AG10803 (cell line): ENCODE results near the gene SUN2.
A peak's percentile ranks its signal among the peaks of the same experiment; 100 is the strongest.
"Not testable (repeated sequence)": the region's sequence is repeated elsewhere in the genome, so short reads cannot be mapped to it uniquely, and the experiment has no call there.

Source experiments
- DNase-seq: peaks from one replicate; pipeline ENCODE4 v3.0.0; 2010; ENCODE audit warnings: low read depth
- H3K4me3 ChIP-seq: 2 replicates; pipeline ENCODE4 v1.5.1; 2011; ENCODE audit warnings: mild to moderate bottlenecking, low read length, control low read depth
- TF ChIP-seq, protein P1 (sequence below): conservative IDR thresholded peaks from 2 replicates; pipeline ENCODE4 v1.5.1; 2011; ENCODE audit warnings: mild to moderate bottlenecking, low read length, control low read depth, inconsistent platforms

The SUN2 gene

GRCh38 chr22:38755911-38756532, at the start of gene SUN2:
SUN2 (minus strand) TSS chr22:38755998; CDS start chr22:38752628, 3,370 bp downstream.
- DNase-seq: peak; percentile 83
- TF ChIP-seq, protein P1, sequence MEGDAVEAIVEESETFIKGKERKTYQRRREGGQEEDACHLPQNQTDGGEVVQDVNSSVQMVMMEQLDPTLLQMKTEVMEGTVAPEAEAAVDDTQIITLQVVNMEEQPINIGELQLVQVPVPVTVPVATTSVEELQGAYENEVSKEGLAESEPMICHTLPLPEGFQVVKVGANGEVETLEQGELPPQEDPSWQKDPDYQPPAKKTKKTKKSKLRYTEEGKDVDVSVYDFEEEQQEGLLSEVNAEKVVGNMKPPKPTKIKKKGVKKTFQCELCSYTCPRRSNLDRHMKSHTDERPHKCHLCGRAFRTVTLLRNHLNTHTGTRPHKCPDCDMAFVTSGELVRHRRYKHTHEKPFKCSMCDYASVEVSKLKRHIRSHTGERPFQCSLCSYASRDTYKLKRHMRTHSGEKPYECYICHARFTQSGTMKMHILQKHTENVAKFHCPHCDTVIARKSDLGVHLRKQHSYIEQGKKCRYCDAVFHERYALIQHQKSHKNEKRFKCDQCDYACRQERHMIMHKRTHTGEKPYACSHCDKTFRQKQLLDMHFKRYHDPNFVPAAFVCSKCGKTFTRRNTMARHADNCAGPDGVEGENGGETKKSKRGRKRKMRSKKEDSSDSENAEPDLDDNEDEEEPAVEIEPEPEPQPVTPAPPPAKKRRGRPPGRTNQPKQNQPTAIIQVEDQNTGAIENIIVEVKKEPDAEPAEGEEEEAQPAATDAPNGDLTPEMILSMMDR: no peak
- H3K4me3 ChIP-seq: peak within 1 kb of the TSS; percentile 72

DNA sequence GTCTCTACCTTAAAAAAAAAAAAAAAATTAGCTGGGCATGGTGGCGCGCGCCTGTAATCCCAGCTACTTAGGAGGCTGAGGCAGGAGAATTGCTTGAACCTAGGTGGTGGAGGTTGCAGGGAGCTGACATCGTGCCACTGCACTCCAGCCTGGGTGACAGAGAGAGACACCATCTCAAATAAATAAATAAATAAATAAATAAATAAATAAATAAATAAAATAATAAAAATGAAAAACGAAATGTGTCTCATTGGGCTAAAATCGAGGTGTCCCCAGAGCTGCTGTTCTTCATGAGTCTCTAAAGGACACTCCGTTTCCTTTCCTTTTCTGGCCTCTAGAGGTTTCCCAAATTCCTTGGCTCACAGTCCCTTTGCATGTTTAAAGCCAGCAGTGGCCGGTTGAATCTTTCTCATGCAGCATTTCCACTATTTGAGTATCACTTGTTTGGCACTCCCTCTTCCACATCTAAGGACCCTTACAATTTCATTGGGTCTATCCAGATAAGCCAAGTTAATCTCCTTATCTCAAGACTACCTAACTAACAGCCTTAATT, 49.3 kb upstream of the SUN2 start:
- H3K4me3 ChIP-seq, DNase-seq: not testable (repeated sequence)

DNA sequence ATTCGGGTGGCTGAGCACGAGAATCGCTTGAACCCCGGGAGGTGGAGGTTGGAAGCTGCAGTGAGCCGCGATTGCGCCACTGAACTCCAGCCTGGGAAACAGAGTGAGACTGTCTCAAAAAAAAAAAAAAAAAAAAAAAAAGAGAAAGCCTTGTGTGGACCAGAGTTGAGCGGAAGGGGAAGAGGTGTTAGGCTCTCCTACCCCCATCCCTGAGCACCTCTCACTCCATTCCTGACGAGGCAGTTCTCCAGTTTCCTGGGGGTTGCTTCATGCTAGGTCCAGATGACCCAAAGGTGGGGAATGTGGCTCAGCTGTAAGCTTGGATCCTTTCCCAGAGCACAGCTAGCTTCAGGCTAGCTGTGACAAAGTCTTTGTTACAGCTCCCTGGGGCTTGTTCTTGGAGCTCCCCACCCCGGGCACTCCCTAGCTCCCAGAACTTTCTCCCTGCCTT, 46.9 kb upstream of the SUN2 start:
- peak; percentile 99 for DNase-seq
- no peak overlapping the region for H3K4me3 ChIP-seq
- TF ChIP-seq, protein P1: no peak

DNA sequence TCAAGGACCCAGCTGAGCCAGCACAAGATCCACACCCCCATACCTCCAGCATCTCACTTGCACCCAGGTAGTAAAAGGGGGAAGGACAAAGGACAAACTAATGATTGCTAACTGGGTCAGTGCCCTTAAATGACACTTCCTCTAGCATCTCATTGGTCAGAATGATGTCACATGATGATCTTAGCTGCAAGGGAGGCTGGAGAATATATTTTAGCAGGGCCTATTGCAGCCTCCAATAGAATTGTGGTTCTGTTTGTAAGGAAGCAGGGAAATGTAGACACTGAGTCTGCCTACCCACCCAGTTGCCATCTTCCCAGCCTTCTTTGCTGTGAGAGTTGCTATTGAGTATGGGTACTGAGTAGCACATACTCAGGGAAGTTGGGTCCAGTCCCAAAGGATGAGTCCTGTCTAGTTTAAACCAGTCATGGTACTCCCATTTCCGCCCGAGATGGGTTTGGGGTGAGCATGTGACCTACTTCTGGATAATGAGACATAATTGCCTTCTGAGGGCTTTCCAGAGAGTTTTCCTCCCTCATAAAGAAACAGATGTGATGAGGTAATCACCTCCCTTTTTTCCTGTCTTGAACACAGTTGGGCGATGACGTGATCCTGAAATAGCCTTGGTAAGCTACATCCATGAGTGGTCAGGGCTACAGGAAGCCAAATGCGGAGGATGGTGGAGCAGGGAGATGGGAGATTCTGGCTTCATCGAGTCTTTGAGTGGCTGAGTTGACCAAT, 43.6 kb upstream of the SUN2 start:
- TF ChIP-seq, protein P1: no peak
- H3K4me3 ChIP-seq: no peak overlapping the region
- DNase-seq: peak; percentile 76

- no peak overlapping the region for H3K4me3 ChIP-seq
- DNase-seq: no peak
- TF ChIP-seq, protein P1: no peak
Measured at GRCh38 chr22:38798496-38798895, 42.7 kb upstream of the SUN2 start.

DNA sequence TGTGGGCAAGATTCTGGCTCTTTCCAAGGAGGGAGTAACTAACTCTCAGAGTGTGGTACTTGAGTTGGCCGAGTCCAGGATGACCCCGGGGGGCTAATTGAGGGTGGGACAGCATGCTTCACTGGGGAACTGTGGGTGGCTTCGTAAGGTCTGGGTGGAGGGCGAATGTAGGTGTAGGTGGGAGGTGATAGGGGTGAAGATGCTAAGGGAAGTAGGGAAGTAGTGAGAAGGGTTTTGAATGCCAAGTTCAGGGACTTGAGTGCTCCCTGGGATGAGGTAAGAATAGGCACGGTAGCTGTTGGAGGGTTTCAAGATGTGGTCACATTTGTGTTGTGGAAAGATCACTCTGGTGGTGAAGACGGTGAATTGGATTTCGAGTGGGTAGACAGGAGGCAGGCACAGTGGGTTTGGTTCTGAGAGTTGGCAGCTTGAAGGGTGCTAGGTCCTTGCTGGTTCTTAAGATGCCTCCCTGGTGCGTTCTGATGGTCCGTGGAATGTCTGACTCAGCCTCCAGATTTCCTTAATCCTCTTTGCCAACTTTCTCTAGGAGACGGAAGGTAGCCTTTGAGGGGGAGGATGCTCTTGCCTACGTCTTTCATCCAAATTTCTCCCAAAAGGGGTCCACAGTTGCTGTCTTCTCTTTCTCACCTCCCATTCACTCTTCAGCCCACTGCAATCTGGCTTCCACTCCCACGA, 40.6 kb upstream of the SUN2 start:
- no peak overlapping the region for H3K4me3 ChIP-seq
- DNase-seq: no peak
- TF ChIP-seq, protein P1: no peak

GRCh38 chr22:38795569-38795968, 39.8 kb upstream of the SUN2 start:
- DNase-seq: no peak
- H3K4me3 ChIP-seq: no peak overlapping the region
- TF ChIP-seq, protein P1: no peak
